Progenitor cell of endocrine pancreas (in vitro differentiated cells): Measurements from ENCODE around the gene ADAM22. TPM values are rescaled to one million over a fixed set of nuclear protein-coding genes. Genes with fewer than 3 reads are reported as not detected.
A peak's percentile ranks its signal among the peaks of the same experiment; 100 is the strongest.

Experiments used
- DNase-seq: peaks from one replicate; pipeline ENCODE4 v3.0.0; 2021; ENCODE audit warnings: low spot score; ENCODE audit not compliant: unreplicated experiment
- H3K27ac Mint-ChIP-seq: 2 replicates; pipeline ENCODE4 v1.8.0; 2021; ENCODE audit warnings: mild to moderate bottlenecking, moderate library complexity, mixed read lengths
- H3K27me3 Mint-ChIP-seq: 2 replicates; pipeline ENCODE4 v1.8.0; 2021; ENCODE audit warnings: mixed read lengths
- H3K36me3 Mint-ChIP-seq: 2 replicates; pipeline ENCODE4 v1.8.0; 2022; ENCODE audit warnings: mixed read lengths; ENCODE audit not compliant: insufficient read depth
- H3K4me1 Mint-ChIP-seq: 2 replicates; pipeline ENCODE4 v1.8.0; 2021; ENCODE audit warnings: low read depth, mixed read lengths
- H3K4me3 Mint-ChIP-seq: 2 replicates; pipeline ENCODE4 v1.8.0; 2021; ENCODE audit warnings: low read depth, mild to moderate bottlenecking, moderate library complexity, mixed read lengths
- H3K9me3 Mint-ChIP-seq: 2 replicates; pipeline ENCODE4 v1.8.0; 2021; ENCODE audit warnings: low read depth, mixed read lengths
- CTCF ChIP-seq: fragments of 200-600 bp; sonication (generic); IDR thresholded peaks from one replicate; pipeline ENCODE4 v1.5.0; 2021; ENCODE audit warnings: antibody characterized with exemption, mild to moderate bottlenecking; ENCODE audit not compliant: unreplicated experiment
- total RNA-seq: library from RNA; stranded (reverse); gene quantifications from 2 replicates; pipeline ENCODE4 v1.2.1, GENCODE V29; 2021

The ADAM22 gene
- total RNA-seq, 1 donor from 2014 or later: 15.8 TPM

GRCh38 chr7:88020953-88021665 lies 87.1 kb downstream of the ADAM22 start:
- H3K9me3 Mint-ChIP-seq: peaks cover 12% of the 10 kb centered on the region
- peaks cover 8% of the 10 kb centered on the region for H3K36me3 Mint-ChIP-seq
- no peak for TF ChIP-seq CTCF
- no peak overlapping the region for H3K27ac Mint-ChIP-seq
- H3K4me1 Mint-ChIP-seq: peaks cover 3% of the 10 kb centered on the region
- DNase-seq: no peak
- no peak overlapping the region for H3K4me3 Mint-ChIP-seq
- no peaks in the 10 kb centered on the region for H3K27me3 Mint-ChIP-seq

- H3K9me3 Mint-ChIP-seq: peaks cover 38% of the 10 kb centered on the region
- H3K4me3 Mint-ChIP-seq: no peak overlapping the region
- no peaks in the 10 kb centered on the region for H3K4me1 Mint-ChIP-seq
- DNase-seq: no peak
- peaks cover 20% of the 10 kb centered on the region for H3K36me3 Mint-ChIP-seq
- no peaks in the 10 kb centered on the region for H3K27me3 Mint-ChIP-seq
- peak overlapping the region; percentile 24 for H3K27ac Mint-ChIP-seq
- TF ChIP-seq CTCF: no peak
These were observed 93.7 kb downstream of the ADAM22 start for GRCh38 chr7:88027724-88028123.

- Mint-ChIP-seq H3K4me3 (no peak overlapping the region), H3K9me3 (peaks cover 29% of the 10 kb centered on the region), H3K4me1 (no peaks in the 10 kb centered on the region), H3K36me3 (peaks cover 13% of the 10 kb centered on the region), H3K27me3 (no peaks in the 10 kb centered on the region), H3K27ac (no peak overlapping the region)
- no peak for TF ChIP-seq CTCF
- DNase-seq: no peak
These were observed 100.1 kb downstream of the ADAM22 start for GRCh38 chr7:88034083-88034695.

GRCh38 chr7:88037050-88037449 lies 103.0 kb downstream of the ADAM22 start:
- Mint-ChIP-seq H3K9me3 (peaks cover 11% of the 10 kb centered on the region), H3K27ac (no peak overlapping the region), H3K36me3 (peaks cover 5% of the 10 kb centered on the region), H3K27me3 (no peaks in the 10 kb centered on the region), H3K4me1 (peaks cover 5% of the 10 kb centered on the region), H3K4me3 (no peak overlapping the region)
- no peak for DNase-seq
- no peak for TF ChIP-seq CTCF

- TF ChIP-seq CTCF: no peak
- no peaks in the 10 kb centered on the region for H3K9me3 Mint-ChIP-seq
- DNase-seq: no peak
- no peaks in the 10 kb centered on the region for H3K36me3 Mint-ChIP-seq
- no peaks in the 10 kb centered on the region for H3K27me3 Mint-ChIP-seq
- H3K4me1 Mint-ChIP-seq: peaks cover 6% of the 10 kb centered on the region
- no peak overlapping the region for H3K4me3 Mint-ChIP-seq
- H3K27ac Mint-ChIP-seq: no peak overlapping the region
These were observed 106.6 kb downstream of the ADAM22 start for GRCh38 chr7:88040694-88041093.
